Activated CD4-positive, alpha-beta T cell treated with anti-CD3 and anti-CD28 coated beads, Interleukin-2, Interleukin-6, amounts not matched to agents 100 ng/mL and 50 ng/mL, durations not matched to agents 16 hours and 8 hours (primary cell): ENCODE measurements around the gene HOXB2.

ENCODE experiments used
- DNase-seq: peaks from one replicate; pipeline ENCODE4 v3.0.0-alpha.2; 2020

The HOXB2 gene

GRCh38 chr17:48578616-48579470 is 33.9 kb upstream of the HOXB2 start:
- DNase-seq: no peak

GRCh38 chr17:48577946-48578615 is 33.2 kb upstream of the HOXB2 start, which contains the start of gene HOXB4:
TSS of gene HOXB4 (minus strand) at chr17:48578350. CDS start at chr17:48578319, 31 bp downstream.
- peak; percentile 84 for DNase-seq

- peak; percentile 27 for DNase-seq
Measured at GRCh38 chr17:48577330-48577945, 32.5 kb upstream of the HOXB2 start.

GRCh38 chr17:48576479-48577309 is 31.8 kb upstream of the HOXB2 start:
- no peak for DNase-seq

GRCh38 chr17:48575673-48576478 is 31.0 kb upstream of the HOXB2 start:
- no peak for DNase-seq

- DNase-seq: no peak
Measured at GRCh38 chr17:48575066-48575582, 30.2 kb upstream of the HOXB2 start.

- DNase-seq: no peak
Measured at GRCh38 chr17:48574505-48575065, 29.7 kb upstream of the HOXB2 start.

- DNase-seq: no peak
Measured at GRCh38 chr17:48571826-48572417, 27.0 kb upstream of the HOXB2 start.

GRCh38 chr17:48571024-48571818 is 26.3 kb upstream of the HOXB2 start:
- DNase-seq: no peak

- no peak for DNase-seq
Measured at GRCh38 chr17:48570325-48571023, 25.6 kb upstream of the HOXB2 start.

- DNase-seq: no peak
Measured at GRCh38 chr17:48569674-48570324, 24.9 kb upstream of the HOXB2 start.

- no peak for DNase-seq
Measured at GRCh38 chr17:48569240-48569582, 24.3 kb upstream of the HOXB2 start.

- no peak for DNase-seq
Measured at GRCh38 chr17:48568499-48569239, 23.8 kb upstream of the HOXB2 start.

- no peak for DNase-seq
Measured at GRCh38 chr17:48567646-48568354, 22.9 kb upstream of the HOXB2 start.

- DNase-seq: no peak
Measured at GRCh38 chr17:48567209-48567608, 22.3 kb upstream of the HOXB2 start.

- DNase-seq: no peak
Measured at GRCh38 chr17:48566717-48567116, 21.8 kb upstream of the HOXB2 start.

GRCh38 chr17:48565925-48566710 is 21.2 kb upstream of the HOXB2 start:
- no peak for DNase-seq
